Right hindlimb (tissue), 1 donor: ENCODE data around the gene CALHM1.
"Not testable (repeated sequence)": the region's sequence is repeated elsewhere in the genome, so short reads cannot be mapped to it uniquely, and the experiment has no call there.

Experiments
- DNase-seq: peaks from one replicate; pipeline ENCODE4 v3.0.0-alpha.2; 2018

Gene CALHM1

GRCh38 chr10:103486635-103487409, 28.1 kb upstream of the CALHM1 start:
- not testable (repeated sequence) for DNase-seq

DNA sequence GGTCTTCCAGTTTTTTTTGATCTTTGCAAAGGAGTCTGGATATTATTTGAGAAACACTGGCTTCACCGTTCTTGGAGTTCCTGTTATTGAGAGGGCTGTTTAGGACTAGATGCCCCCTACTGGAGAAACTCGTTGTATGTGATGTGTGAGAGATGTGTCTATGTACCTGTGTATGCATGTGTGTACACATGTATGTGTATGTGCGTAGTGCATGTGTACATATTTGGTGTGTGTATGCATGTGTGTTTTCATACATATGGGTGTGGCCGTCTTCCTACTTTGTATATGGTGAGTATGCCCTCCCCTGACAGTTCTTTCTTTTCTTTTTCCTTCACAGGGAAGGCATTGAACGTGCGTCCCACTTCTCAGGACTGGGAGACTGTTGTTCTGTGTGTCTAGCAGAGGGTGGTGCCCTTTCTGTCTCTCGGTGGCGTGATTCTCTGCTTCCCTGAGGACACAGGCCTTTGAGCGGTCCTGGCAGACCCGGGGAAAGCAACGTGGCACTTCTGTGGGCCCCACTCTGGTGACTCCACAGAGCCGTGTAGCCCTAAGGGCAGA, 23.4 kb upstream of the CALHM1 start:
- DNase-seq, result no peak

DNA sequence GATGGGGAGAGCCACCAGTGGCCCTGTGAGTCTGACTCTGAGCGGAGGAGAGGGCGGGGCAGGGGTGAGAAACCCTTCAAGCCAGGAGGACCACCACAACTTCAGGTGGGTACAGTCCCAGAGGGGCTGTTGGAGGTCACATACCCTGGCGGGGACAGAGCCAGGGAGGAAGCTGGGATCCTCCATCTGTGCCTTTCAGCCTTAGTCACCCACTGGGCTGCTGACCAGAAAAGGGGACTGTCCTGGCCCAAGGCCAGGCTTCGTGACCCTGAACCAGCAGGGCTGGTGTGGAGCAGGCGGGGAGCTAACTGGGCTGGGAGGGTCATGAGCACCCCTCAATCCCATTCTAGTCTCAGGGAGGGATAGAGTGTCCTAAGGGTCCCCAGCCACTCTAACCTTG, 21.8 kb upstream of the CALHM1 start:
- DNase-seq, result no peak

GRCh38 chr10:103479135-103479534, 20.4 kb upstream of the CALHM1 start, which contains the start of gene CALHM3:
TSS of gene CALHM3 (minus strand) at chr10:103479240. CDS start at chr10:103479032, 208 bp downstream.
- DNase-seq, result no peak

DNA sequence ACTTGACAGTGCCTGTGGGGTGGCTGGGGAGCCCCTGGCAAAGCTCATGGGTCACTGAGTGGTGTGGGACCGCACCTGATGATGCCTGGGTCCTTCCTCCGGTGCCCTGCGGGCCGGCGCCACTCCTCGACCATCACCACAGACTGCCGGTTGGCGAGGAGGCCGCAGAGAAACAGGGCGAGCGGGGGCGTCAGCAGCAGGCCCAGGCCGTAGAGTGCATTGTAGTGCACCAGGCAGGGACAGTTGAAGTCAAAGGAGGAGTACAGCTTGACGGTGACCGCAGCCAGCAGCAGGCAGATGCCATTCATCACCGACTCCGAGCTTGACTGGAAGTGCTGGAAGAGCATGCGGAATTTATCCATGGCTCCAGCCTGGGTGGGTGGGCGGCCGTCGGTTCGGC, 20.0 kb upstream of the CALHM1 start:
- no peak for DNase-seq

DNA sequence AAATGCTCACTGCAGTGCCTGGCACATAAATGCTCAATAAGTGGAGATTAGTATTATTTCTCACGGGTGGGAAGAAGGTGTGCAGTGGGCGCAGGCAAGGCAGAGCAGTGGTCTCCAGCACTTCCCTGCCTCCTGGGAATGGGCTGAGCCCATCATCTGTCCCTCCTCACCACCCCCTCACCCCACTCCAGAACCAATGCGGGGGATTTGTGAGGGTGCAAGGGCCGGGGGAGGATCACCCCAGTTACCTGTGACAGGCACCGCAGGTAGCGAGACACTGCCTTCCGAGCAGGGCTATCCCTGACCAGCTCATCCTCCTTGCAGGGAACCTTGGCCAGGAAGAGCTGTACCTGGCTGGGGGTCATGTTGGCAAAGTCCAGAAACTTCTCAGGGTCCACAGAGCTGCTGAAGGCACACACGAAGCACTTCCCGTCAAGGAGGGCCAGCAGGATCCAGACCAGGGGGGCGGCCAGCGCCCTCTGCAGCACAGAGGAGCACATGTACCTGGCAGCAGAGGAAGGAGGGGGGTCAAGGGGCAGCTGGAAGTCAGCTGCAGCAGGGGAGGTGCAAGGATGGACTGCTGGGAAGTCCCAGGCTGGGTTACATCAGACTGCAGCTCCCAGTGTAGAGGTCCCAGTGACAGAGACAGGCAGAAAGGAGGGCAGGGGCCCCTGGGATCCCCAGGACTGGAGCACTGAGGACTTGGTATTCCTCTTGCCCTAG, 17.5 kb upstream of the CALHM1 start:
- DNase-seq, result no peak

DNA sequence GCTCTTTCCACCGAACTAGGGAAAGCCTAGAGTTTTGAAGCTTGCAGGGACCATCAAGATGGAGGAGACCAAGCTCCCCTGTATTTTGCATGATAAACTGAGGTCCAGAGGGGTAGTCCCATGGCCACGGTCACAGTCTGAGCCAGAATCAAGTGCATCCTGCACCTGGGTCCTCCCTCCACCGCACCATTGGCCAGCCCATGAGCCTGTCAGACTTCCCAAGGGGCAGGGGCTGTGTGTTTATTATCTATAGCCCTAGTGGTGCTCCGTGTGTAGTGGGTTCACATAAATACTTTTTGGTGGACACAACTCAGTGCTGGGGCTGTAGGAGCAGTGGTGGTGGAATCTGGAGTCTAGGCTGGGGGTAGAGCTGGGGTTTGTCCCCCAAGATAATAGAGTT, 16.7 kb upstream of the CALHM1 start:
- DNase-seq, result no peak

GRCh38 chr10:103474077-103474476, 15.4 kb upstream of the CALHM1 start:
- no peak for DNase-seq

DNA sequence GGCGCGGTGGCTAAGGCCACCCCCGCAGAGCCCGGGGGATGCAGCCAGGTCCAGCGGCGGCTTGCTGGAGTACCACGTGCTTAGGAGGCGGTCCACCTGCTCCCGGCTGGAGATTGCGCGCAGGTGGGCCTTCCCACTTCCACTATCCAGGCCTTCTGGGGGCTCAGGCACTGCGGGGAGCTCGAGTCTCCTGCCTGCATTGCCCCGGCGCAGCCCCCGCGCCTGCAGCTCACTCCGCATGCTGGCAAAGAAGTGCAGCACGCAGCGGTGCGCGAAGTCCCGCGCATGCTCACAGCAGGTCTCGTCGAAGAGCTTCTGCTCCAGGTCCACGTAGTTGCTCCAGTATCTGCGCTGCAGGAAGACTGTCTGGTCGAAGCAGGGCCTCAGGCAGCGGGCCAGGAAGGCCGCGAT, 14.6 kb upstream of the CALHM1 start:
- no peak for DNase-seq

GRCh38 chr10:103472005-103472404, 13.3 kb upstream of the CALHM1 start:
- DNase-seq, result no peak

DNA sequence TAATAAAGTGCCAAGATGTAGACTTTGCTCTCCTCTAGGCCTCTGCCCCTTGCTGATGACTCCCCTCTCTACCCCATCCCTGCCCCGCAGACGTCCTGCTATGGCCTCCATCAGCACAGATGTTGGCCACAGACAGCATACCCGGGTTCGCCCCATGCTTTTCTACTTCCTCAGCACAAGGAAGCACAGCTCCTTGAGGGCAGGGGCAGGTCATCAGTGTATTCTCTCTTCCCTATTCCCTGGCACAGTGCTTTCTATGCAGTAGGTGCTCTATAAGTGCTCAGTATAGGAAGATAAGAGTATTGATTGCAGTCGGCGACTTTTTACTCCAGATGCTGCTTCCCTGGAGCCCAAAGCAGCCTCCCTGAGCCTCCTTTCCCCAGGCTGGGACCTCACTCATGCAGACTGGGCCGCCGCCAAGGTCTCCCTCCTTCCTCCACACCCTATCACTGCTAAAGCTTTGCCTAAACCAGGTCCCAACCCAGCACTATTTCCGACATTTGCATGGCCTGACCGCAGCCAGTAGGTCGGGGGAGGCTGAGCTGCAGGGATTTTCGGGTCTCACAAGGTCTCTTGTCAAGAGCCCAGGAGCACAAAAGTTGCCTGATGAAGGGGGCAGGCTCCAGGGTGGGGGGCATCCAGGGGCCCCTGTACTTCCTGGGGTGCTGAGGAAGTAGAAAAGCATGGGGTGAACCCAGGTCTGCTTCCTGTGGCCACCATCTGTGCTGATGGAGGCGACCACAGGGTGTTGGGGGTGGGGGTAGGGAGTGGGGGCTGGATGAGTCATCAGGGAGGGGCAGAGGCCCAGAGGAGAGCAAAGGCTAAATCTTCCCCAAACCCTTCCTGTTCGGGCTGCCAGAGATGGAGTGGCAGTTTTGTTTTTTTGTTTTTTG, 12.3 kb upstream of the CALHM1 start:
- no peak for DNase-seq

- DNase-seq, result no peak
Measured at GRCh38 chr10:103469201-103469600, 10.5 kb upstream of the CALHM1 start.

DNA sequence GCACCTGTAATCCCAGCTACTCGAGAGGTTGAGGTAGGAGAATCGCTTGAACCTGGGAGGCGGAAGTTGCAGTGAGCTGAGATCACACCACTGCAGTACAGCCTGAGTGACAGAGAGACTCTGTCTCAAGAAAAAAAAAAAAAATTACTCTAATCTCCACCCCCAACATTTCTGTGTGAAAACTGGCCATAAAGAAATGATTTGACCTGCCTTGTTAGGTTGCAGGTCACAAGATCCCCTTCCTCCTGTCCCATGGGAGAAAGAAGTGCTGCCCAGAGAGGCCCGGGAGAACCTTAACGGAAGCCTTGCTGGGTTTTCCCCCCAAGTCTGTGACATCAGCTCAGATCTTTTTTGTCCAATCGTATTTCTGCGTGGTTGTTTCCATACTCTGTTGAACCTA, 8.7 kb upstream of the CALHM1 start:
- no peak for DNase-seq

DNA sequence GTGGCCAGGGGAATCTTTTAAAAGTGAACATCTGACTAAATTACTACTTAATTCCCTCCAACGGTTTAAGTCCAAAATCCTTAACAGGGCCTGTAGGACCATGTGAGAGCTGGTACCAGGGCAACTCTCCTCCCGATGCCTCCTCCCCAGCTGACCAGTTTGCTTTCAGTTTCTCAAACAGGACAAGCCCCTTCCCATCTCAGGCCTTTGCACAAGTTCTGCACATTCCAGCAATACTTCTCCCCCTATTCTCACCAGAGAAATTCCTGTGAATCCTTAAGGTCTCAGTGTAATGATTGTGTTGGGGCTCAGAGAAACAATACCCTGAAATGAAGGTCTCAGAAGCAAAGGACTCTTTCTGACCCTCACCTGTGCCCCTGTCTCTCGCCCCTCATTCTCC, 8.0 kb upstream of the CALHM1 start:
- DNase-seq, result no peak

DNA sequence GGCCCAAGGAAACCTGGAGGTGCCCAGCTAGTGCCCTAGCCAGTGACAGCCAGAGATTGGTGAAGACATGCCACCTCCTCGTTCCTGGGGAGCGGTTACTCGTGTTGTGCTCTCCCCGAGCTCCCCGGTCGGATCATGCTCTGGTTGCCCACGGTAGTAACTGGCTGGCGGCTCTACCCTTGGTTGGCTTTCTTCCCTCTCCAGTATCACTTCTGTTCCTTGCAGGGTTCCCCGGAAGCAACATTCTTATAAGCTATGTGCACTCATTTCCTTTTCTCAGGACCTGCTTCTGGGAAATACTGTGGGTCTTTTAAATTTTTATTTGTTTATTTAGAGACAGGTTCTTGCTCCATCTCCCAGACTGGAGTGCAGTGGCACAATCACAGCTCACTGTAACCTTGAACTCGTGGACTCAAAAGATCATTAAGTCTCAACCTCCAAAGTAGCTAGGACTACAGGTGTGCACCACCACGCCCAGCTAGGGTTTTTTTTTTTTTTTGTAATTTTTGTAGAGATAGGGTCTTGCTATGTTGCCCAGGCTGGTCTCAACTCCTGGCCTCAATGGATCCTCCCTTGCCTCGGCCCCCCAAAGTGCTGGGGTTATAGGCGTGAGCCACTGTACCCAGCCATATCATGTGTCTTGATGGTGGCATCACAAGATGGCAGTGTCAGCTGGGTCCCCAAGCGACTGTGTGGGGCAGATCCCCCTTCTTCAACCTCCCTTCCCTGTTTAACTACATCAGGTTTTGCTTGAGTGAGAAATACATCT, 6.9 kb upstream of the CALHM1 start:
- DNase-seq, result no peak

GRCh38 chr10:103463499-103463898, 4.8 kb upstream of the CALHM1 start:
- no peak for DNase-seq

- no peak for DNase-seq
Measured at GRCh38 chr10:103459615-103460014, 915 bp upstream of the CALHM1 start.

GRCh38 chr10:103457896-103458583, 660 bp downstream of the CALHM1 start:
- DNase-seq, result no peak

- DNase-seq, result no peak
Measured at GRCh38 chr10:103457176-103457712, 1.5 kb downstream of the CALHM1 start.

GRCh38 chr10:103456074-103456660, 2.5 kb downstream of the CALHM1 start:
- no peak for DNase-seq

DNA sequence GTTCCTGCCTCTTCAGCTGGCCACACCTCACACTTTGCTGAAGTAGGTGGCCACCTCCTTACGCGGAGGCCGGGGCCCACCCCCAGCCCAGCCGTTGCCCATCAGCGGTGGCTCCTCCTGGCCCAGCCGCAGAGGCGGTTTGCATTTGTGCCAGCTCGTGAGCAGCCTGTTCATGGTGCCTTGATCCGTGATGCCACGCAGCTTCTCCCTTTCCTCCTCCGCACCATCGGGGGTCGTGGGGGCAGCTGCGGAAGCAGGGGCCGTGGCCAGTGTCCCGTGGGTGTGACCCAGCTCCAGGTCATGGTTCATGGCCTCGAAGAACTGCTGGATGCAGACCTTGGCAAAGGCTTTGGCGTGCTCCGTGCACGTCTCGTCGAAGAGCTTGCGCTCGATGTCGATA, 3.5 kb downstream of the CALHM1 start:
- DNase-seq, result no peak
